GM18520 (cell line): Measurements from ENCODE around the gene TRIM8.

ENCODE experiments used
- ATAC-seq: cut with Tn5 transposase; IDR thresholded peaks from one replicate; pipeline ENCODE4 v1.9.1; 2021; ENCODE audit not compliant: unreplicated experiment

The TRIM8 gene

DNA sequence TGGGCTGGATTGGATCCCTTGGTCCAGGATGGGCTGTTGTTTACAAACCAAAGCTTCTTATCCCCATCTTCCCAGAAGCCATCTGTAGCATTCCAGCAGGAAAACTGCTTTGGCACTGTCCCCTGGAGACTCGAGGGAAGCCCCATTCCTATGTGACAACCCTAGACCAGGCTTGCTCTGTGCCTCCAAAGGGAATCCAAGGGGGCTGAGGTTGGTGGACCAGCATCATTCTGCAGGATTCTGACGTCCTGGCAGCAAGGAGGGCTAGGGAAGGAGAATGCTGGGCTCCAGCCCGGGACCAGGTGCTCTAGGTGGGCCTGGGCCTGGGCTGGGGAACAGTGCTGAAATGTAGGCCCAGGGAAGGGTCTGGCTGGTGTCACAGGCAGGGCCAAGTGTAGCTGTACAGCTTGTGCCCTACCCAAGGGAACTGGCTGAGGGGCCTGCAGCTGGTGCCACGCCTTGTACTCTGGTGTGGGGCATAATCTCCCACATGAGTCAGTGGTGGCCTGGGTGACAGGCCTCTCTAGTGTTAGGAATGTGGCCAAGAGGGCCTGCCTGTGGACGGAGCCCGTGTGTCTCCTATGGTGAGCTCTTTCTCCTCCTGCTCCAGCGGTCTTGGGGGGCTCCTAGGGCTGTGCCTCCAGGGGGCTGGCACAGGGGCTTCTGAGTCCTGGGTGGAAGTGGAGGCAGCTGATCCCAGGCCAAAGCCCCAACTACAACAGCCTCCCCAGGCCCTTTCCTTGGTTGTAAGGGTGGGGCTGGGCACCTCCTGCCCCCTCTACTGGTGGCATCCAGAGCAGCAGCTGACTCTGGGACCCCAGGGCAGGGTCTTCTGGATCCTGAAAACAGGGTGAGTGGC is 25.2 kb downstream of the TRIM8 start:
- ATAC-seq = no peak

DNA sequence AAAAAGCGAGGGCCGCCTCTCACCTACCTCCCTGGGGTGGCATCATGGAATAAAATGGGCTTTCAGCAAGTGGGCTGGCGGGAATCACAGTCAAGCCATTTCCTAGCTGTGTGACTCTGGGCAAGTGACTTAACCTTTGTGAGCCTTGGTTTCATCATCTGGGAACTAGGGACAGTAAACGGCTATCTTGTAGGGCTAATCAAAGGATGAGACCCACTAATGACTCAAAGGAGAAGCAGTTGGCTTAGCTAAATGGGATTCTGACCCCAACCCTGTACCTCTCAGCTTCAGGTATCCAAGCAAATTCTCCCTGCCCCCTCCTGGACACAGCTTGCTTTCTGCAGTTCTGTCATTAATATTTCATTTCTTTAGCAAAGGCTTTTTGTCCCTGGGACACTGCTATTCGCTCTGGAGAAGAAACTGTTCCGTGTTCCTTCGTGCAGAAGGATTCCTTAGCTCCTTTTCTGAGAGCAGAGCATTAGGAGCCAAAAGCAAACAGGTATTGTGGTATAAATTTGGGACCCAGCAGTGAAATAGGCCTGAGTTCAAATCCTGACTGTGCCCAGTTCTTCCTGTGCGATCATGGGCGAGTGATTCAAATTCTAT is 25.9 kb downstream of the TRIM8 start:
- no peak for ATAC-seq

DNA sequence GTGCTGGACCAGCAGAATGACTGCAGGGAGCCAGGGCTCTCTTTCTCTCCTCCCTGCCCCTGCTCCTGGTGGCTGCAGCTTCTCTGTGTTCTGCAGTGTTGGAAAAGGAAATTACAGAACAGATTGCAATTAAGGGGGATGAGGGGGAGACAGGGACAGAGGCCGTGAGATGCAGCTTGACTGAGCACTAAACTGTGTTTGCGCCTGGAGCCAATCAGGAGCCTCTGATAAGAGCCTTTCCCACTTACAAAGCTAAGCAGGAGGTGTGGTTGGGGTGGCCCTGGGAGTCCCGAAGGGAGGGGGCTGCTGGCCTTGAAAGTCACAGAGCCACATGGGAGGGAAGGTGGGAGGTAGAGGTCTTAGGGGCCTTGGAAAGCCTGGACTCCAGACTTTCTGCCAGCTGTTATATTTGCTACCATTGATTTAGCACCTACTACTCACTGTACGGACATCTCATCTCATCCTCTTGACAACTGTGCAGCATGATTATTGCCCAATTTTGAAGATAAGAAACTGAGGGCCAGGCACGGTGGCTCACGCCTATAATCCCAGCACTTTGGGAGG is 26.7 kb downstream of the TRIM8 start:
- no peak for ATAC-seq

DNA sequence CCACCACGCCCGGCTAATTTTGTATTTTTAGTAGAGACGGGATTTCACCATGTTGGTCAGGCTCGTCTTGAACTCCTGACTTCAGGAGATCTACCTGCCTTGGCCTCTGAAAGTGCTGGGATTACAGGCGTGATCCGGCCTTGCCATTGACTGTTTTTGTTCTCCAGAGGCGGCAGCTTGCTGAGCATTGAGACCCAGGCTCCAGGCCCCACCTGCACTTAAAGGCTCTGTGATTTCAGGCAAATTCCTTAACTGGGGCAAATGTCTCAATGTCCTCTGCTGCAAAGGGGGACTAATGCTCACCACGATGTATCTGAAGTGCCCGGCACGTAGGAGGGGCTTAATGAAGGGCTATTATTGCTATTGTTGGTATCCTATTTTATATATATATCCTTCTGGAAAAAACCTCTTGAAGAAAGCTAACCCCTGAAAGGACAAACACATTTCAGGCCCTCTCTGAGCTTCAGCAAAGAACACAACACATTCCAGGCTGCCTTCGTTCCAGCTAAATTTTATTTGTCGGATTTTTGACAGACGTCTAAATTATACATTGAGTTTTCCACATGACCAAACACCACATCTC is 29.0 kb downstream of the TRIM8 start:
- no peak for ATAC-seq

DNA sequence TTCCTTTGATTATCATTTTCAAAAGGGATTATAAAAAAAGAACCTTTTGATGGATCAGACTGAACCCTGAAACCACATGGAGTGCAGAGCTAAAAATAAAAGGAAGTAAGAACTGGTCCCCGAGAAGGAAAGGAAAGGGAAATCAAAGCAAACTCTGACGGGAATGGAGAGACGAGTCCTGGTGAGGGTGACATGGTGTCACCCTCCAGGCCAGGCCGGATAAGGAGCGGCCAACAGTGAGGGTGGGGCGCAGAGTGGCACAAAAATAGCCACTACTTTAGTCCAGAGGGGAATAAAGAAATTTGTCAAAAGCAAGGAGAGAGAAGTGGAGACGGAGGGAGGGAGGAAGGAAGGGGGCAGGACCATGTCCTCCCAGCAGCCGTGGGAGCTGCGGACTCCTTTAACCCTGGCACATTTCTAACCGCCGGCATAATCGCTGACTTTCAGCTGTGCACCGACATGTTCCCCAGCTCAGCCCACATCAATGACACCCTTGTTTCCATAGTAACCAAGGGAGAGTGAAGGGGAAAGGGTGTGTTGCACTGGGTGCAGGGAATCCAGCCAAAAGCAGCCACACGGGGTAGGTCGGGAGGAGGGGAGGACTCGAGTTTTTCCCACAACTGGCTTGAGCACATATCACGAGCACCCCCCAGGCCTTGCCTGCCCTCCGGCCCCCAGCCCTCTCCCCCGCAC is 29.7 kb downstream of the TRIM8 start:
- no peak for ATAC-seq

DNA sequence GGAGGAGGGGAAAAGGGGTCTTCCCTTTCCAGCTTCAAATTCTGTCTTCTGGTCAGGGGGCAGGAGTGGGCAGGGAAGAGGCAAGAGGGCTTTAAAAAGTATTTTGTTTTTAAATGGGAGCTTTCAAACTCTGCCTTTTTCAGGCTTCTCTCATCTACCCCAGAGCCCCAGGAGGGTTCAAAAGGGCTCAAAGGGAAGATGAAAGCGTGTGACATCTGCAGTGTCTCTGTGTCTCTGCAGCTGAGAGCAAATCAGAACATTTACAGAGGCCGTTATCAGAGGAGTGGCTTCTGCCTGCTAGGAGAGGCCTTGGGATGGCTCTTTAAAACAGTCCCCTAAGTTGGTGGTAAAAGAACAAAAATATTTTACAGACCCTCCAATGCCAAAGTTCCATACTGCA is 30.3 kb downstream of the TRIM8 start:
- ATAC-seq = no peak

DNA sequence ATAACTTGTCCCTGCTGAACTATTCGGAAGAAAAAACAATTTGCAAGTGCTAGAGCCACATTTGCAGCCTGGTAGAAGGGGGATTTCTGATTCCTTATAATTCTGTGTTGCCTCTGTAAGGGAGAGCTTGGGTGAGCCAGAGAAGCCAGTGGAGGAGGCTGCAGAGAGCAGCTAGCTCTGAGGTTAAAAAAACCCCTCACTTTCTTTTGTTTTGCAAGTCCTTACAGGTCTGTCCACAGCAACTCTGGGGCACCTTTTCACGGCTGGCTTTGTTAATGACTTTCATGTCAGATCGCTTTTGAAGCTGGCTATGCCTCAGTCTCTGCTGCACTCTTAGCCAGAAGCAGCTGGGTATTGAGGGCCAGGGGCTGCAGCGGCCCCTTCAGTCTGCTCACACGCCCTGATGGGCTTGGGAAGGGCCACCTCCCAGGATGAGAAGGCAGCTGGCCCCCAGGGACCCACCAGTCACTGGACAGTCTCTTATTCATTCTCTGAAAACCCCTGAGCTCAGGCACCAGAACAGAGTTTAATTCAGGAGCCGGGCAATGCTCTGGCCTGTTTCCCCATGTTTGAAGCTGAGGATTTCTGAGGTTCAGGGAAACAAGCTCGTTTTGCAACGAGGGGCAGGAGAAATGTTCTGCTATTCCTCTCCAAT is 30.9 kb downstream of the TRIM8 start:
- ATAC-seq = no peak

DNA sequence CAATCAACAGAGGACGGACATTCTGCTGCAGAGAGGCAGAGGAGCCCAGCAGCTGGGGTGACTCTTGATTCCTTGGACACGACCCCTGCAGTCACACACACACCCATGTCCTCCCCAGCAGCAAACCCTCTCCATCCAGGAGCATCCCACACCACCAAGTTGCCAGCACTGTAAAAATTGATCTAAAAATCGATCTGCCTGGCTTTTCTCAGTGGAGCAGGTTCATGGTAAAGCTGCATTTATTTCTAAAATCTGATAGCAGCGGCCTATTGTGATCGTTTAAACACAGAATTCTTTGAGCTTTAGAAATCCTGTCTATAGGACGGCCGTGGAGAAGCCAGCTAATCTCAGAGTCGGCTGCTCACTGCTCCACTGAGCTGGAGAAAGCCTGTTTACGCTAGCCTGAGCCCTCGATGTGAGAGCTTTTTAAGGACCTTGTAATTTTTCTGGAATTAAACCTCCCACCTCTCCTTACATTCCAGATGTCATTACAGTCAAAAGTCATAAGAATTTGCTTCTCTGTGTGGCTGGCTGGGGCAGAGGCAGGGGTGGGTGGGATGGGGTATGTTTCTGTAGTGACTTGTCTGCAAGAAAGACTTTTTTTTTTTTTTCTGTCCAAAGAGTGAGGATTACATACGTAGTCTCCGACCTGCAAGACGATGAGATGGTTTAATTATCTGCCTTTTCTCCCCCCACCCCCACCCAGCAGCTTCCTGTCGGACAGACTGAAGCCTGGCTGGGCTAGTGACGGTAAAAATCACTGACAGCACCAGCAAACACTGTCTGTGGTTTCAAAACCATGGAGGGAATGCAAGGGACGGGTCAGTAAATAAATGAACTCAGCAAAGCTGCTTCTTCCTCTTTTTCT is 31.6 kb downstream of the TRIM8 start:
- no peak for ATAC-seq

DNA sequence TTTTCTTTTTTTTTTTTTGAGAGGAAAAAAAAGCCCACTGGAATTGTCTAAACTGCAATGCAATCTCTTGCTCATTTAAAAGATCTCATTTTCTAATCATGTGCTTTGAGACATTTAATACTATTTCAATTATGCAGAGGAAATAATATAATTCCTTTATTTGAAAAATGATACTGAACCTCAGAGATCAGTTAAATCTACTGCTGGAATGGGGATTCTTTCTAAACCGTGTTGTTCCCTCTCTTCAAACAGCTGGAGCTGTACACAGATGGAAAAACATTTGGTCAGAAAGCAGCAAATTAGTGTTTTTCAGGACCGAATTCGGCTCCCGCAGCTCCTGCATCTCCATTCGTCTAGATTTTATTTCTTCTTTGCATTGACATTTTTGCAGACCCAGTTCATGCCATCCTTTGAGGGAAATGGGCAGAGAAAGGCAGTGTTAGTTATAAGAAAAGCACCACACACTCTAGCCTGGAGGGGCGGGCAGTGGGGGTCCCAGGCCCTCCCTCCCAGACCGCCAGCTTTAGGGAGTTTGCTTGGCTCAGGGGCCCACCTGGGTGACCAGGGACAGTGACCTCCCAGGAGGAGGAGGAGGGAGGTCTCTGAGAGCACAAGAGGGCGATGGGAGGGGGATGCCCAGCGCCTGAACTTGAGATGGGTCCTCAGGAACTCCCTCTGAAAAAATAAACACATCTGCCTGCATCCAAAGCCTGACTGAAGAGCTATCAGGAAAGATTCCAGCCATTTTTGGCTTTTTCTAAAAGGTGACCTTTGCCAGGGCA is 32.4 kb downstream of the TRIM8 start:
- ATAC-seq = no peak

DNA sequence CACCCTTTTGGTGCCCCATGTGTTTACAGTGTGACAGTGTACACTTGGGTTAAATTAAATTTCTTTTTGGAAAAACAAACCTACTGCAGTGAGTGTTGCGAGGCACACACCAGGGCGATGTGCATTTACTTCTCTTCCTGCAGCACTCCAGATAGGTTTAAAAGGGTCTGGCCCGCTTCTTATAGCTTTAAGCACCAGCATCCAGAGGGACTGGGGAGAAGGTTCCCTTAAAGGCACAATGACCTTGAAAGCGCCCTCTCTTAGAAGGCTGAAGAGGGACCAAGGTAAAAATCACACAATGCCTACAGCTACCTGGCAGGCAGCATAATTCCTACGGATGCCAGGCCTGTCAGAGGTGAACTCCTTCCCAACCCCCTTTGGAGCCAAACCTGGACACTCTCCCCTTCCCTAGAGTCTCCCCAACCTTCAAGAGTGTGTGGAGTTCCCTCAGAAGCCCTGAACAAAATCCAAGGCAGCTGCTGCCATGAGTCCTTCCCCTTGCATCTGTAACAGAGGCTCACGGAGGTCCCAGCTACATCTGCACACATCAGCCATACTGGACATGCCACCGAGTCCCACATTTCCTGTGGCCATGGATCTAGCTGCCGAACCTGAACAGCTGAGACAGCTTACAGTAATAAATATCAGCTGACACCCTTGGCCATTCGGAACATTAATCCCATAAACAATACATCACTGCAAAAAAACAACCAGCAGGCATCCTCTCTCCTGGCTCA is 33.2 kb downstream of the TRIM8 start:
- ATAC-seq = no peak

DNA sequence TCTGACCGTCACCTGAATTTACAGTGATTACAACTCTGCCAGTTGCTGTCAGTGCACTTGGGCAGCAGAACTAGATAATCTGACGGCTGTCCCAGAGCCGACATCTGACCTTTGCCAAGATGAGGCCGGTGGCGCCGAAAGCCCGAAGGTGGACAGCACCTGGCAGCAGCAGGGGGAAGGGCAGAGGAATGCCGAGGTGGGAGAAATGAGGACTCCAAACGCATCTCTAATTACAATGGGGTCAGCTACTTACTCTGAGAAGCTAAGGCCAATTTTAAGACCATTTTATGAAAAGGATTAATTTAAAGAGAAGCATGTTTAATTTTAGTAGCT is 33.8 kb downstream of the TRIM8 start:
- no peak for ATAC-seq

DNA sequence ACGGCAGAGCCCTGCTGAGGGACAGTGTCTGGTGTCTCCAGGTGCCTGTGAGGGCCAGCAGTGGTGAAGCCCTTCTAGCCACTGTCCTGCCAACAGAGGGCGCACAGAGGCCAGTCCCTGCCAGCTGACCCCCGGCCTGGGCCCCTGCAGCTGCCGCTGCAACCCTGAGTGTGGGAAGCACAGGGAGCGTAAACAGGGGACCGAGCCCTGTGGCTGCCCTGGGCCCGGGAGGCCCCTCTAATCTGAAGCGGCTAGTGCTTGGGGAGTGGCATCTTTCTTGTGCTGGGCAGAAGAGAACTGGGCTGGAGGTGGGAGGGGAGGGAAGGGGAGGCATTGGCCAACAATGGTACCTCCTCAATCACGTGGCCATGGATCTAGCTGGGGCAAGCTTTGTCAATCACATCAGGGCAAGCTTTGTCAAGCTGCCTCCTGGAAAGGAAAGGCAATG is 34.6 kb downstream of the TRIM8 start:
- ATAC-seq = no peak

DNA sequence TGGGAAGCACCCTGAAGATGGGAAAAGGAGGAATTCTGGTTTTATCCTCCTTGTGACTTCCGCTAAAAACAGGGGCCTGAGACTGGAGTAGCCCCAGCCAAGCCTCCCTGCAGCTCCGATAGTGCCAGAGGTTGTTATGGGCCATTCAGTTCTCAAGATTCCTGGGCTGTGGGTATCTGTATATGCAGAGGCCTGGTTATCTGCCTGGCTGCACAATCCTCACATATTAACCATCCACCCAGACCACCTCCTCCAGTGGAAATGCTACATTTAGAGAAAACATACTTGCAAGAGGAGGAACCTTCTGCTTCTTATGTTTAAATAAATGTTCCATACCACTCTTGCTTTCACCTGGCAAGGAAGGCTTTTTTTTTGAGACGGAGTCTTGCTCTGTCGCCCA is 35.3 kb downstream of the TRIM8 start:
- no peak for ATAC-seq

DNA sequence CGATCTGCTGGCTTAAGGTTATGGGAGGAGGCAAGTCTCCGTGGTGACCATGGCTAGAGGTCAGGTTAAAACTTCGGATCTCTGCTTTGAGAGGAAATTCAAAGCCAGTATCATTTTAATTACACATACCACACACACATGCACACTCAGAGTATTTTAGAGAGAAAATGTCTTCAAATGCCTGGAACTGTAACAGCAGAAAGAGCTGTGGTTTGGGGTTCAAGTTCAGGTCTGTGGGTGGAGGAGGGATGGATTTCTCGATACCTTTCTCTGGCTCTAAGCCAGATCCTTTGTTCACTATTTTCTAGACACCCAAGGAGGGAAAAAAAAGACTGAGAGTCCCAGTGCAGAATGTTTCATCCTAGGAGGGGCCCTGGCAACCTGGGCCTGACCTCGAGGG is 37.4 kb downstream of the TRIM8 start:
- ATAC-seq = no peak

DNA sequence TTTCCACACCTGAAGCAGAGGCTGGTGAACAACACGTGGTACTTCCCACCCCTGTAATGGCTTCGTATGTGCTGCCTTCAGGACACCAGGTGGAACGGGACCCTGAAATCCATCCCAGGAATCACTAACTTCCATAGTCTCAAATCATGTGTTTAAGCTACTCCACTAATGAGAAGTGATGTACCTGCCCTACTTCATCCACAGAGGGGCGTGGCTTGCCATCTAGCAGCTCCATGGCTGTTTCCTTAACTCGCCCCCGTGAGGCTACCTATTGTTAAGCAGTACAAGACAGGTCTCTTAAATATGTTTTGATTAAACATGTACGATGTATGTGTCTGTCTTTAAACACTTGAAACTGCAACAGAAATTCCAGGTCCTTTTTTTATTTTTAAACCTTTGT is 38.1 kb downstream of the TRIM8 start:
- no peak for ATAC-seq

DNA sequence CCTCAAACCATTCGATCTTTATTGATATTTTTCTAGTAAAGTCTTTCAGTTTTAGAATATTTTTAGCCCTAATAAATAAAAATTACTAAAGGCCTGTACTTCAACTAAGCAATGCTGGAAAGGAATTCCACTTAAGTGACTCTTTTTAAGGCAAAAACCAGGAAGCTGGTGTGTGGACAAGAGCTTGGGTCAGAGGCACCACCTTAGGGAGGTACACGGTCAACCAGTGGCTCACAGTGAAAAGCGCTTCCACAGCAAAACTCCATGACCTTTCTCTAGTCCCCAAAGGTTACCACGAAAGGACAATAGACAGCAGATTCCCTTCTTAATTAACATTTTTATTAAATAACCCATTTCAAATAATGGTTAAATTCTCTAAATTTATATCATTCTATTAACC is 38.7 kb downstream of the TRIM8 start:
- no peak for ATAC-seq

DNA sequence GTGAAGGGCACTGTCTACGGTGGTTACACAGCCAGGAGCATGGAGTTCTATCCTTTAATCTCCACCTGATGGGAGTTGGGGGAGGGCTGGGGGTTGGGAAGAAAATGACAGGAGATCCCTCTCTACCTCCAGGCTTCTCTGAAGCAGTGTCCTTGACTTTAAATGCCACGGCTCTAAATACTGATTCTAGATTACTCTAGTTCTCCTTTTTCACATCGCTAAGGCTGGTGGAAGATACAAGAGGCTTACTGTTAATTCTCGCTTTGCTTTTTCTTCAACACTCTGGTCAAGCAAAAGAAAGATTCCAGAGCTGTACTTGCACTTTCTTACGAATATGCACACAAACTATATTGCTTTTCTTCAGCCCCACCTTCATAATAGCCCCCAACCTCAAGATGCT is 39.5 kb downstream of the TRIM8 start:
- ATAC-seq = no peak

DNA sequence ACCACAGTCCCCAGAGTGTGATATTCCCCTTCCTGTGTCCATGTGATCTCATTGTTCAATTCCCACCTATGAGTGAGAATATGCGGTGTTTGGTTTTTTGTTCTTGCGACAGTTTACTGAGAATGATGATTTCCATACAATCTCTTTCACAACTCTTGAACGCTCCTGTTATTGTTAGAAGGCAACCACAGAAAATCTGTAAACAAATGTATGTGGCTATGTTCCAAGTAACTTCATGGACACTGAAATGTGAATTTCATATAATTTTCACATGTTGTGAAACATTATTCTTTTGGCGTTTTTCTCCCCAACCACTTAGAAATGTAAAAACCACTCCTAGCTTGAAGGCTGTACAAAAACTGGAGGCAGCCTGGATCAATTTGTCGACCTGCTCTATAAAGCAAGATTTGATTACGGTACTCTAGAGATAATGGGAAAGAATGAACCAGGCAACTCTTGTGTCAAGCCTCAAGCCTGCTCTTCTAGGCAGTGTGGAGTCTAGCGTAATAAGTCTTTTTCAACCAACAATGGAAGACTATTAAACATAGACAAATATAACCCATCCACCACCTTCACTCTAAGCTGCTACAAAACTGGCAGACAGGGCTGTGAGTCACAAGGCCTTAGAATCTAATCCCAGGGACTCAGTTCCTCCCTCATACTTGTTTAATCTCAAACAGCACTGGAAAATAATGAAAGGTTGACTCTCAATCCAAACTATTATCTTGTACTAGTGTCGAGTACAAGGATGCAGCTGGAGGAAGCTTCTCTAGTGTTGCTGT is 47.2 kb downstream of the TRIM8 start:
- no peak for ATAC-seq
